Thyroid gland (tissue), 4 donors: Measurements from ENCODE around the gene MKRN3. TPM values are rescaled to one million over a fixed set of nuclear protein-coding genes. Genes with fewer than 3 reads are reported as not detected.
A peak's percentile ranks its signal among the peaks of the same experiment; 100 is the strongest.

Experiments
- DNase-seq, 2 donors: peaks; one replicate each; pipeline ENCODE4 v3.0.0-alpha.2; 2019
- H3K27ac ChIP-seq, 3 donors: fragments of 200-600 bp; sonication (generic); 1 replicate in 2 of 3; 2 replicates in 1 of 3; pipeline ENCODE4 v1.5.1; 2016 to 2019; ENCODE audit warnings: mild to moderate bottlenecking in 1 of 3, moderate library complexity in 1 of 3
- H3K27me3 ChIP-seq: fragments of 200-600 bp; sonication (generic); one replicate; pipeline ENCODE4 v1.5.1; 2019
- H3K36me3 ChIP-seq, 2 donors: fragments of 200-600 bp; sonication (generic); one replicate each; pipeline ENCODE4 v1.5.1; 2016 to 2019
- H3K4me1 ChIP-seq, 2 donors: fragments of 200-600 bp; sonication (generic); one replicate each; pipeline ENCODE4 v1.5.1; 2017 to 2019
- H3K4me3 ChIP-seq, 3 donors: fragments of 200-600 bp; sonication (generic); replicated peaks in 1 of 3; 1 replicate in 2 of 3; 2 replicates in 1 of 3; pipeline ENCODE4 v1.5.1; 2016; ENCODE audit warnings: mild to moderate bottlenecking in 1 of 3
- H3K9me3 ChIP-seq: fragments of 200-600 bp; sonication (generic); one replicate; pipeline ENCODE4 v1.5.1; 2017
- POLR2A ChIP-seq, 2 donors: fragments of 450-650 bp; IDR thresholded peaks; one replicate each; pipeline ENCODE4 v1.6.1; 2017; ENCODE audit warnings: antibody characterized with exemption in 2 of 2, mild to moderate bottlenecking in 2 of 2, moderate library complexity in 1 of 2
- WGBS, 2 donors: methylation state at CpG; one replicate each; pipeline ENCODE4 v1.1.5; 2017; 5-methylcytosine and 5-hydroxymethylcytosine counted together
- intact Hi-C: fragments of 100-400 bp; cut with DNase I; formaldehyde crosslinking; loops from one replicate; pipeline ENCODE4 v1.15.1; 2023
- total RNA-seq, 4 donors: library from RNA; depleted of rRNA; stranded (reverse); fragments of >200 nt; gene quantifications; one replicate each; pipeline ENCODE4 v1.2.3, GENCODE V29; 2016
- TF ChIP-seq, protein P1 (sequence below), 6 experiments: fragments of 200-600 bp in 3 of 6; fragments of 450-650 bp in 3 of 6; sonication (generic) in 3 of 6; IDR thresholded peaks; one replicate each; pipeline ENCODE4 v1.5.1; 2016 to 2019; ENCODE audit warnings: antibody characterized with exemption in 6 of 6, mild to moderate bottlenecking in 2 of 6, inconsistent platforms in 1 of 6, moderate library complexity in 1 of 6

The MKRN3 gene
- total RNA-seq, 4 donors from 2014 or later = 0.11 to 0.44 (median 0.40) TPM; not detected in 1

DNA sequence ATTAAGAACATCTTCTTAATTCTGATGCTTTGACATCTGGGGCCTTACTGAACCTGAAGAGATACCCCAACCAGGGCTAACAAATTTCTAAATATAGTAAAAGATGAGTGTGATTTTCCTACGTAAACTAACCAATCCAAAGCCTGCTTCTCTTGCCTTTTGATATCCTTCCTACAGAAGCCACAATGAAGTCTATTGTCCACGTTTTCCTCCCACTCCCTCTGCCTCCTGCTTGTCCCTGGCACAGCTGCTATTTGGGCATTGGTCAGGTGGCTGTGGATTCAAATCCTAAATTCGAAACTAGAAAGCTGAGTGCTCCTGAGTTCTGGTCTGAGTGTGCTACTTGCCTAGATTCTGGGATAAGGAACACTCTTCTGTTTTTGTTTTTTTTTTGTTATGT, 17.4 kb upstream of the MKRN3 start:
- no peak overlapping the region for H3K4me3 ChIP-seq
- H3K27me3 ChIP-seq = no peaks in the 10 kb centered on the region
- no peak overlapping the region for H3K27ac ChIP-seq
- no peak for TF ChIP-seq POLR2A (IDR thresholded peaks at IDR 0.05)
- TF ChIP-seq, protein P1, sequence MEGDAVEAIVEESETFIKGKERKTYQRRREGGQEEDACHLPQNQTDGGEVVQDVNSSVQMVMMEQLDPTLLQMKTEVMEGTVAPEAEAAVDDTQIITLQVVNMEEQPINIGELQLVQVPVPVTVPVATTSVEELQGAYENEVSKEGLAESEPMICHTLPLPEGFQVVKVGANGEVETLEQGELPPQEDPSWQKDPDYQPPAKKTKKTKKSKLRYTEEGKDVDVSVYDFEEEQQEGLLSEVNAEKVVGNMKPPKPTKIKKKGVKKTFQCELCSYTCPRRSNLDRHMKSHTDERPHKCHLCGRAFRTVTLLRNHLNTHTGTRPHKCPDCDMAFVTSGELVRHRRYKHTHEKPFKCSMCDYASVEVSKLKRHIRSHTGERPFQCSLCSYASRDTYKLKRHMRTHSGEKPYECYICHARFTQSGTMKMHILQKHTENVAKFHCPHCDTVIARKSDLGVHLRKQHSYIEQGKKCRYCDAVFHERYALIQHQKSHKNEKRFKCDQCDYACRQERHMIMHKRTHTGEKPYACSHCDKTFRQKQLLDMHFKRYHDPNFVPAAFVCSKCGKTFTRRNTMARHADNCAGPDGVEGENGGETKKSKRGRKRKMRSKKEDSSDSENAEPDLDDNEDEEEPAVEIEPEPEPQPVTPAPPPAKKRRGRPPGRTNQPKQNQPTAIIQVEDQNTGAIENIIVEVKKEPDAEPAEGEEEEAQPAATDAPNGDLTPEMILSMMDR (IDR thresholded peaks at IDR 0.05) = no peak
- H3K9me3 ChIP-seq = no peaks in the 10 kb centered on the region
- no peaks in the 10 kb centered on the region for H3K4me1 ChIP-seq
- no peak for DNase-seq
- H3K36me3 ChIP-seq = no peaks in the 10 kb centered on the region
- 46 to 52% methylated on average over 3 of the region's 3 CpGs for WGBS, 2 donors
- intact Hi-C loops = no loop called here

DNA sequence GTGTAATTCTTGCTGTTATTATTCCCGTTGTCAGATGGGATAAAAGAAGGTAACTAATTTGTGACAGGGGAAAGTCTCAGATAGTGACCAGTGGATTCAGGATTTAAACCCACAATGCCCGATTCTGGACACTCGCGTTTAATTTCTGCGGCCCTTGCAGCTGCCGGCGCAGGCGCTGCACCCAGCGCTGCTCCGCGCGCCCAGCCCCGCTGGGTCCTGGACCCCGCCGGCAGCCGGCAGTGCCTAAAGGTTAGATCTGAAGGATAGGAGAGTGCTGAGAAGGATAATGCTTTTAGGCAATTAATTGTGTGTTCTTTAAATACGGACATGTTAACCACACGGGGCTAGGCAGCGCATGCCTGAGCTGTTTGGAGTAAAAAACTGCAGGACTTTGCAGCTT, 3.6 kb upstream of the MKRN3 start:
- TF ChIP-seq POLR2A (IDR thresholded peaks at IDR 0.05) = no peak
- TF ChIP-seq, protein P1 (IDR thresholded peaks at IDR 0.05) = no peak
- no peaks in the 10 kb centered on the region for H3K9me3 ChIP-seq
- no peaks in the 10 kb centered on the region for H3K36me3 ChIP-seq
- intact Hi-C loops = no loop called here
- H3K27ac ChIP-seq = no peak overlapping the region
- H3K27me3 ChIP-seq = no peaks in the 10 kb centered on the region
- DNase-seq = no peak
- no peak overlapping the region for H3K4me3 ChIP-seq
- 44 to 55% methylated on average over 19 of the region's 19 CpGs for WGBS, 2 donors
- no peaks in the 10 kb centered on the region for H3K4me1 ChIP-seq

DNA sequence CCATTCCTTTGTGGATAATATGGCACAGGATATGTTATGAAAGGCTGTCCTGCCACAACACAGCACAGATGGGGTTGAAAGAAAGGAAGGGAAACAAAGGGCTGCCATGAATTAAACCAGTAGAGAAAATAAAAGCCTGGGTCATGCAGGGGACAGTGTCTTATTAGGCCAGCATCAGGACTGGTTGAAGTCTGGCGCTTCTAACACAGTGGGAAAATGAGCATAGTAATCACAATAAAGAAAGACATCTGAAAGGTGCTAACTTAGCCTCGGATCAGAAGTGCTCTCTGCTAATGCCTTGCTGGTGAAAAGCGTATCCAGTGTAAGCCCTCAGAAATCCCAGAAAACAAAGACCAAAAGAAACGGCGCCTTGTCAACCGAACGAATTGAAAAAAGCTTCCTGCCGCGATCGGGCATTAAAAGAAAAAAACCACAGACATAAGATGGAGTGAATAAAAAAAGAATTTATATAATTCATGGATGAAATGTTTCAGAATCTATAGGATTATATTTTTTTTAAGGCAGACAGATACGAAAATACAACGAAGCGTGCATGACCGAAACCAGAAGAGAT, 566 bp upstream of the MKRN3 start:
- Histone ChIP-seq H3K9me3 (no peaks in the 10 kb centered on the region), H3K4me1 (no peaks in the 10 kb centered on the region), H3K27ac (no peak overlapping the region), H3K27me3 (no peaks in the 10 kb centered on the region), H3K4me3 (no peak overlapping the region), H3K36me3 (no peaks in the 10 kb centered on the region)
- no peak for DNase-seq
- TF ChIP-seq, protein P1 (IDR thresholded peaks at IDR 0.05) = no peak
- 84 to 85% methylated on average over 14 of the region's 14 CpGs for WGBS, 2 donors
- intact Hi-C loops = no loop called here

DNA sequence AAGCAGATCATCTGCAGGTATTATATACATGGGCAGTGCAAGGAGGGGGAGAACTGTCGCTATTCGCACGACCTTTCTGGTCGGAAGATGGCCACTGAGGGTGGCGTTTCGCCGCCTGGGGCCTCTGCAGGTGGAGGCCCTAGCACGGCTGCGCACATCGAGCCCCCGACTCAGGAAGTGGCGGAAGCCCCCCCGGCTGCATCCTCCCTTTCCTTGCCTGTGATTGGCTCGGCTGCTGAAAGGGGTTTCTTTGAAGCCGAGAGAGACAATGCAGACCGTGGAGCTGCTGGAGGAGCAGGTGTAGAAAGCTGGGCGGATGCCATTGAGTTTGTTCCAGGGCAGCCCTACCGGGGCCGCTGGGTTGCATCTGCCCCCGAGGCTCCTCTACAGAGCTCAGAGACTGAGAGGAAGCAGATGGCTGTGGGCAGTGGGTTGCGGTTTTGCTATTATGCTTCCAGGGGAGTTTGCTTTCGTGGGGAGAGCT, 639 bp downstream of the MKRN3 start:
- no peaks in the 10 kb centered on the region for H3K36me3 ChIP-seq
- intact Hi-C loops = no loop called here
- H3K27ac ChIP-seq = no peak overlapping the region
- H3K4me1 ChIP-seq = no peaks in the 10 kb centered on the region
- no peak for TF ChIP-seq POLR2A (IDR thresholded peaks at IDR 0.05)
- TF ChIP-seq, protein P1 (IDR thresholded peaks at IDR 0.05) = no peak
- DNase-seq = no peak
- 81 to 91% methylated on average over 22 of the region's 22 CpGs for WGBS, 2 donors
- H3K4me3 ChIP-seq = peak overlapping the region in 1 of 3 donors; percentile 6
- H3K27me3 ChIP-seq = no peaks in the 10 kb centered on the region
- no peaks in the 10 kb centered on the region for H3K9me3 ChIP-seq

DNA sequence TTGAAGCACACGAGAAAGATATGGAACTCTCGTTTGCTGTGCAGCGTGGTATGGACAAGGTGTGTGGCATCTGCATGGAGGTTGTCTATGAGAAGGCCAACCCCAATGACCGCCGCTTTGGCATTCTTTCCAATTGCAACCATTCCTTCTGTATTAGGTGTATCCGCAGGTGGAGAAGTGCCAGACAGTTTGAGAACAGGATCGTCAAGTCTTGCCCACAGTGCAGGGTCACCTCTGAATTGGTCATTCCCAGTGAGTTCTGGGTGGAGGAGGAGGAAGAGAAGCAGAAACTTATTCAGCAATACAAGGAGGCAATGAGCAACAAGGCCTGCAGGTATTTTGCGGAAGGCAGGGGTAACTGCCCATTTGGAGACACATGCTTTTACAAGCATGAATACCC, 1.2 kb downstream of the MKRN3 start:
- Histone ChIP-seq H3K4me3 (no peak overlapping the region), H3K4me1 (no peaks in the 10 kb centered on the region), H3K27ac (no peak overlapping the region), H3K36me3 (no peaks in the 10 kb centered on the region), H3K9me3 (no peaks in the 10 kb centered on the region), H3K27me3 (no peaks in the 10 kb centered on the region)
- no peak for TF ChIP-seq POLR2A (IDR thresholded peaks at IDR 0.05)
- TF ChIP-seq, protein P1 (IDR thresholded peaks at IDR 0.05) = no peak
- DNase-seq = no peak
- intact Hi-C loops = no loop called here
- WGBS, 2 donors = 86 to 92% methylated on average over 8 of the region's 8 CpGs
